Measurements from ENCODE around the gene COL9A2. TPM values are rescaled to one million over a fixed set of nuclear protein-coding genes. Genes with fewer than 3 reads are reported as not detected.

COL9A2 gene
- total and polyA plus RNA-seq, 2 donors (not counting 1 experiment from before 2014, with no cell fraction given), result 14.8 to 30.6 TPM

DNA sequence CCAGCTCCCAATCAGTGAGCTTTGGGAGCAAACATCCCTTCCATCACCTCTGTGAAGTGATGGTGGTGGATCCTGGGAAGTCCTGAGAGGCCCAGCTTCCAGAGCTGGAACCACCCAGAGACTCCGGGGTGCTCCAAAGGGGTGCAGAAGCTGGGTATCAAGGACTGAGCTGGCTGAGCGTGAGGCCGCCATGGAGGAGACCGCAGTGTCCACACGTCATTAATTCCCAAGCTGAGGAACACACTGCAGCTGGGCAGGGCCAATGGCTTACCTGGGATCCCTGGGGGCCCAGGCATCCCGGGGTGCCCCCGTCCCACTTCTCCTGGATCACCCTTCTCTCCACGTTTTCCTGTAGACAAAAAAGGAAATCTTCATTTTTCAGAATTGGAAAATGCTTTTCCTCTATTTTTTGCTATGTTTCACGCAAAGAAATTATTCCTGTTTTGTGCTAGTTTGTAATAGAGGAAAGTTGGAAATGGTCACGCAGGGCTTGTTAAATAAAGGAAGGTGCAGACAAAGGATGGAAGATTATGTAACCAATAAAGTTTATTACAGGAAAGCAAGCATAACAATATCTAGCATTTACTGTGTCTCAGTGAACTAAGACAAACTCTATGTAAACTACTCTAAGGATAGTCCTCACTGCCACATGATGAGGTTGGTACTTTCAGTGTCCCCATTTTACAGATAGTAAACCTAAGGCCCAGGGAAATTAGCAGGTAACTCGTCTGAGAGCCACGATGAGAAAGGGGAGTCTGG, 15.4 kb downstream of the COL9A2 start:
- TF ChIP-seq, protein P1, sequence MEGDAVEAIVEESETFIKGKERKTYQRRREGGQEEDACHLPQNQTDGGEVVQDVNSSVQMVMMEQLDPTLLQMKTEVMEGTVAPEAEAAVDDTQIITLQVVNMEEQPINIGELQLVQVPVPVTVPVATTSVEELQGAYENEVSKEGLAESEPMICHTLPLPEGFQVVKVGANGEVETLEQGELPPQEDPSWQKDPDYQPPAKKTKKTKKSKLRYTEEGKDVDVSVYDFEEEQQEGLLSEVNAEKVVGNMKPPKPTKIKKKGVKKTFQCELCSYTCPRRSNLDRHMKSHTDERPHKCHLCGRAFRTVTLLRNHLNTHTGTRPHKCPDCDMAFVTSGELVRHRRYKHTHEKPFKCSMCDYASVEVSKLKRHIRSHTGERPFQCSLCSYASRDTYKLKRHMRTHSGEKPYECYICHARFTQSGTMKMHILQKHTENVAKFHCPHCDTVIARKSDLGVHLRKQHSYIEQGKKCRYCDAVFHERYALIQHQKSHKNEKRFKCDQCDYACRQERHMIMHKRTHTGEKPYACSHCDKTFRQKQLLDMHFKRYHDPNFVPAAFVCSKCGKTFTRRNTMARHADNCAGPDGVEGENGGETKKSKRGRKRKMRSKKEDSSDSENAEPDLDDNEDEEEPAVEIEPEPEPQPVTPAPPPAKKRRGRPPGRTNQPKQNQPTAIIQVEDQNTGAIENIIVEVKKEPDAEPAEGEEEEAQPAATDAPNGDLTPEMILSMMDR (IDR thresholded peaks at IDR 0.05), result no peak
- TF ChIP-seq EZH2 (IDR thresholded peaks at IDR 0.05; ENCODE audit: borderline replicate concordance, insufficient read depth, low read depth, low read length, poor library complexity, severe bottlenecking), result no peak

GRCh38 chr1:40301066-40301465, 16.0 kb downstream of the COL9A2 start:
- DNase-seq (no peak), ATAC-seq (ENCODE audit: low read depth) (no peak)
- no peaks in the 10 kb centered on the region for H3K36me3 ChIP-seq (replicated peaks in 1 of 2; ENCODE audit: control extremely low read depth in 1 of 2, control insufficient read depth in 1 of 2, extremely low read depth in 1 of 2, insufficient read depth in 2 of 2, low read length in 1 of 2)
- H3K9me3 Mint-ChIP-seq (ENCODE audit: insufficient read depth), result no peaks in the 10 kb centered on the region
- intact Hi-C loops (cut with micrococcal nuclease), result no loop called here
- H3K4me3 ChIP-seq (ENCODE audit: control extremely low read depth in 1 of 5, extremely low read depth in 1 of 5, insufficient read depth in 1 of 5, low read depth in 2 of 5, low read length in 4 of 5), result no peak overlapping the region
- H3K4me1 Mint-ChIP-seq, result no peaks in the 10 kb centered on the region
- H4K20me1 ChIP-seq (ENCODE audit: control insufficient read depth, insufficient read depth, low read length, poor library complexity, severe bottlenecking), result no peaks in the 10 kb centered on the region
- H3K4me1 ChIP-seq (ENCODE audit: control insufficient read depth in 2 of 2, insufficient read depth in 2 of 2, low read length in 2 of 2), result no peaks in the 10 kb centered on the region
- 95% methylated on average over 8 of the region's 10 CpGs for WGBS (ENCODE audit: insufficient coverage)
- H3K4me3 Mint-ChIP-seq, result no peak overlapping the region
- H3K79me2 ChIP-seq (ENCODE audit: control insufficient read depth, insufficient read depth, low read length), result no peaks in the 10 kb centered on the region
- H3K9ac ChIP-seq (ENCODE audit: low read length), result no peak overlapping the region
- no peaks in the 10 kb centered on the region for H3K9me3 ChIP-seq (ENCODE audit: control extremely low read depth in 1 of 3, control insufficient read depth in 2 of 3, insufficient read depth in 1 of 3, low read length in 2 of 3)
- H3K27ac ChIP-seq (ENCODE audit: low read length in 2 of 2), result no peak overlapping the region
- H3K27me3 Mint-ChIP-seq, result no peaks in the 10 kb centered on the region
- H3K27me3 ChIP-seq (replicated peaks in 1 of 4; ENCODE audit: control extremely low read depth in 1 of 4, control insufficient read depth in 3 of 4, insufficient read depth in 4 of 4, low read length in 3 of 4), result no peaks in the 10 kb centered on the region
- H3K4me2 ChIP-seq (replicated peaks; ENCODE audit: low read depth, low read length, poor library complexity, severe bottlenecking), result no peak overlapping the region
- POLR2A ChIA-PET, result no interaction called here
- no peak overlapping the region for H2AFZ ChIP-seq (ENCODE audit: insufficient read depth, low read depth, low read length, poor library complexity, severe bottlenecking)
- TF ChIP-seq EZH2 (IDR thresholded peaks at IDR 0.05; ENCODE audit: borderline replicate concordance, insufficient read depth, low read depth, low read length, poor library complexity, severe bottlenecking), result no peak
- TF ChIP-seq, protein P1 (IDR thresholded peaks at IDR 0.05), result no peak
- no peak overlapping the region for H3K27ac Mint-ChIP-seq
- CTCF ChIA-PET, result no interaction called here

More for the DNA sequence above, 15.4 kb downstream of the COL9A2 start:
- H3K27me3 Mint-ChIP-seq, result no peaks in the 10 kb centered on the region
- ATAC-seq (ENCODE audit: low read depth), result no peak
- no peaks in the 10 kb centered on the region for H3K9me3 Mint-ChIP-seq (ENCODE audit: insufficient read depth)
- H3K9ac ChIP-seq (ENCODE audit: low read length), result no peak overlapping the region
- no peaks in the 10 kb centered on the region for H3K4me1 Mint-ChIP-seq
- CTCF ChIA-PET, result no interaction called here
- no peak overlapping the region for H3K4me3 ChIP-seq (ENCODE audit: control extremely low read depth in 1 of 5, extremely low read depth in 1 of 5, insufficient read depth in 1 of 5, low read depth in 2 of 5, low read length in 4 of 5)
- no peak overlapping the region for H3K4me3 Mint-ChIP-seq
- H3K4me2 ChIP-seq (replicated peaks; ENCODE audit: low read depth, low read length, poor library complexity, severe bottlenecking), result no peak overlapping the region
- H2AFZ ChIP-seq (ENCODE audit: insufficient read depth, low read depth, low read length, poor library complexity, severe bottlenecking), result no peak overlapping the region
- no peaks in the 10 kb centered on the region for H3K9me3 ChIP-seq (ENCODE audit: control extremely low read depth in 1 of 3, control insufficient read depth in 2 of 3, insufficient read depth in 1 of 3, low read length in 2 of 3)
- no peak overlapping the region for H3K27ac Mint-ChIP-seq
- POLR2A ChIA-PET, result no interaction called here
- H3K27ac ChIP-seq (ENCODE audit: low read length in 2 of 2), result no peak overlapping the region
- H3K36me3 ChIP-seq (replicated peaks in 1 of 2; ENCODE audit: control extremely low read depth in 1 of 2, control insufficient read depth in 1 of 2, extremely low read depth in 1 of 2, insufficient read depth in 2 of 2, low read length in 1 of 2), result no peaks in the 10 kb centered on the region
- no peaks in the 10 kb centered on the region for H4K20me1 ChIP-seq (ENCODE audit: control insufficient read depth, insufficient read depth, low read length, poor library complexity, severe bottlenecking)
- no peak for DNase-seq
- WGBS (ENCODE audit: insufficient coverage), result 98% methylated on average over 7 of the region's 12 CpGs
- H3K27me3 ChIP-seq (replicated peaks in 1 of 4; ENCODE audit: control extremely low read depth in 1 of 4, control insufficient read depth in 3 of 4, insufficient read depth in 4 of 4, low read length in 3 of 4), result no peaks in the 10 kb centered on the region
- intact Hi-C loops (cut with micrococcal nuclease), result no loop called here
- H3K4me1 ChIP-seq (ENCODE audit: control insufficient read depth in 2 of 2, insufficient read depth in 2 of 2, low read length in 2 of 2), result no peaks in the 10 kb centered on the region
- H3K79me2 ChIP-seq (ENCODE audit: control insufficient read depth, insufficient read depth, low read length), result no peaks in the 10 kb centered on the region
